MM.1S (cell line): ENCODE measurements around the gene COA3.
"Not testable (repeated sequence)": the region's sequence is repeated elsewhere in the genome, so short reads cannot be mapped to it uniquely, and the experiment has no call there.

Experiments
- DNase-seq: peaks from one replicate; pipeline ENCODE4 v3.0.0-alpha.2; 2015
- H2AFZ ChIP-seq: fragments of 300-600 bp; sonication (generic); 2 replicates; pipeline ENCODE4 v1.6.0; 2016; ENCODE audit warnings: antibody characterized with exemption, low read length
- H3F3A ChIP-seq: fragments of 300-600 bp; sonication (generic); 2 replicates; pipeline ENCODE4 v1.6.1; 2016; ENCODE audit warnings: mild to moderate bottlenecking, antibody characterized with exemption, low read length, moderate library complexity, mixed read lengths; ENCODE audit not compliant: insufficient read depth
- H3K27ac ChIP-seq: fragments of 300-600 bp; sonication (generic); 2 replicates; pipeline ENCODE4 v1.5.1; 2016; ENCODE audit warnings: mild to moderate bottlenecking, low read length
- H3K27me3 ChIP-seq: fragments of 300-600 bp; sonication (generic); replicated peaks from 2 replicates; pipeline ENCODE4 v1.6.0; 2016; ENCODE audit warnings: low read length; ENCODE audit not compliant: insufficient read depth
- H3K36me3 ChIP-seq: fragments of 300-600 bp; sonication (generic); replicated peaks from 2 replicates; pipeline ENCODE4 v1.6.1; 2016; ENCODE audit warnings: mild to moderate bottlenecking, low read length, mixed read lengths; ENCODE audit not compliant: insufficient read depth
- H3K4me1 ChIP-seq: fragments of 300-600 bp; sonication (generic); 2 replicates; pipeline ENCODE4 v1.6.1; 2016; ENCODE audit warnings: low read length, mixed read lengths
- H3K4me2 ChIP-seq: fragments of 300-600 bp; sonication (generic); 2 replicates; pipeline ENCODE4 v1.6.0; 2016; ENCODE audit warnings: low read depth, low read length
- H3K4me3 ChIP-seq: fragments of 300-600 bp; sonication (generic); 2 replicates; pipeline ENCODE4 v1.5.1; 2016; ENCODE audit warnings: low read length, mixed read lengths
- H3K79me2 ChIP-seq: fragments of 300-600 bp; sonication (generic); 2 replicates; pipeline ENCODE4 v1.6.1; 2016; ENCODE audit warnings: mixed run types, low read length, mixed read lengths
- H3K9ac ChIP-seq: fragments of 300-600 bp; sonication (generic); 2 replicates; pipeline ENCODE4 v1.6.1; 2016; ENCODE audit warnings: low read length, mixed read lengths
- H3K9me2 ChIP-seq: fragments of 300-600 bp; sonication (generic); replicated peaks from 2 replicates; pipeline ENCODE4 v1.6.1; 2016; ENCODE audit warnings: mild to moderate bottlenecking, low read length, mixed read lengths; ENCODE audit not compliant: insufficient read depth
- H3K9me3 ChIP-seq: fragments of 300-600 bp; sonication (generic); replicated peaks from 2 replicates; pipeline ENCODE4 v1.6.1; 2016; ENCODE audit warnings: mild to moderate bottlenecking, low read length, mixed read lengths; ENCODE audit not compliant: insufficient read depth
- H4K20me1 ChIP-seq: fragments of 300-600 bp; sonication (generic); 2 replicates; pipeline ENCODE4 v1.6.1; 2016; ENCODE audit warnings: mild to moderate bottlenecking, low read length, moderate library complexity, mixed read lengths; ENCODE audit not compliant: insufficient read depth
- EZH2 ChIP-seq: fragments of 300-600 bp; sonication (generic); optimal IDR thresholded peaks from 2 replicates; pipeline ENCODE3; 2017; ENCODE audit warnings: low read depth, mild to moderate bottlenecking, antibody characterized with exemption, low read length, mixed read lengths
- EZH2phosphoT487 ChIP-seq: fragments of 300-600 bp; sonication (generic); IDR thresholded peaks from 2 replicates; pipeline ENCODE4 v1.6.1; 2018; ENCODE audit warnings: antibody characterized with exemption, low read length
- TF ChIP-seq, protein P1 (sequence below): fragments of 300-600 bp; sonication (generic); IDR thresholded peaks from 2 replicates; pipeline ENCODE4 v1.5.1; 2016; ENCODE audit warnings: antibody characterized with exemption, low read length, mixed read lengths

COA3 gene

DNA sequence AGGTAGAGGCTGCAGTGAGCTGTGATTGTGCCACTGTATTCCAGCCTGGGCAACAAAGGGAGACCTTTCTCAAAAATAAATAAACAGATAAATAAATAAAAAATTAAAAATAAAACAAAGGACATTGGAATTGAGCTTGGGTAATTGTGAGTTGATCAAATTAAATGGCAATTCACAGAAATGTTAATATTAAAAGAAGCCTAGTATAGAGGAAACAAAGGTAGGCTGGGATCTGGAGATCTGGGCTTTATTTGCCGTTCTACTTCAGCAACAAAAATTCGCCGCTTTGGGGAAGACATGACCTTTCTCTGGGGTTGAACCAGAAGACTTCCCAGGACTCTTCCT, 25.6 kb downstream of the COA3 start:
- Histone ChIP-seq H4K20me1 (no peaks in the 10 kb centered on the region), H3K9me2 (no peaks in the 10 kb centered on the region), H3K79me2 (peaks cover 16% of the 10 kb centered on the region), H3K4me3 (peak overlapping the region; percentile 87), H3K36me3 (no peaks in the 10 kb centered on the region), H3F3A (no peaks in the 10 kb centered on the region), H3K27me3 (no peaks in the 10 kb centered on the region), H3K9ac (peak overlapping the region; percentile 86; the same call in 1 of the 2 replicates), H2AFZ (peak overlapping the region; percentile 99), H3K4me1 (peaks cover 21% of the 10 kb centered on the region), H3K27ac (no peak overlapping the region), H3K9me3 (no peaks in the 10 kb centered on the region), H3K4me2 (peak overlapping the region; percentile 88)
- TF ChIP-seq EZH2 (no peak), EZH2phosphoT487 (no peak)
- TF ChIP-seq, protein P1, sequence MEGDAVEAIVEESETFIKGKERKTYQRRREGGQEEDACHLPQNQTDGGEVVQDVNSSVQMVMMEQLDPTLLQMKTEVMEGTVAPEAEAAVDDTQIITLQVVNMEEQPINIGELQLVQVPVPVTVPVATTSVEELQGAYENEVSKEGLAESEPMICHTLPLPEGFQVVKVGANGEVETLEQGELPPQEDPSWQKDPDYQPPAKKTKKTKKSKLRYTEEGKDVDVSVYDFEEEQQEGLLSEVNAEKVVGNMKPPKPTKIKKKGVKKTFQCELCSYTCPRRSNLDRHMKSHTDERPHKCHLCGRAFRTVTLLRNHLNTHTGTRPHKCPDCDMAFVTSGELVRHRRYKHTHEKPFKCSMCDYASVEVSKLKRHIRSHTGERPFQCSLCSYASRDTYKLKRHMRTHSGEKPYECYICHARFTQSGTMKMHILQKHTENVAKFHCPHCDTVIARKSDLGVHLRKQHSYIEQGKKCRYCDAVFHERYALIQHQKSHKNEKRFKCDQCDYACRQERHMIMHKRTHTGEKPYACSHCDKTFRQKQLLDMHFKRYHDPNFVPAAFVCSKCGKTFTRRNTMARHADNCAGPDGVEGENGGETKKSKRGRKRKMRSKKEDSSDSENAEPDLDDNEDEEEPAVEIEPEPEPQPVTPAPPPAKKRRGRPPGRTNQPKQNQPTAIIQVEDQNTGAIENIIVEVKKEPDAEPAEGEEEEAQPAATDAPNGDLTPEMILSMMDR = no peak
- no peak for DNase-seq

DNA sequence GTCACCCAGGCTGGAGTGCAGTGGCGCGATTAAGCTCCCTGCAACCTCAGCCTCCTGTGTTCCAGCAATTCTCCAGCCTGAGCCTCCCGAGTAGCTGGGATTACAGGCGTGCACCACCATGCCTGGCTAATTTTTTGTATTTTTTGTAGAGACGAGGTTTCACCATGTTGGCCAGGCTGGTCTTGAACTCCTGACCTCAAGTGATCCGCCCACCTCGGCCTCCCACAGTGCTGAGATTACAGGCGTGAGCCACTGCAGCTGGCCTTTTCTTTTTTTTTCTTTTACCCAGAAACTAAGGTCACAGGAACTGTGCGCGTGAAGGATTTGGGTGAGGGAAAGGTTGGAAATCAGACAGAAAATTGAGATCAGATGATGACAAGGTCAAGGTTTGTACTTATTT, 28.5 kb downstream of the COA3 start:
- H3K27me3 ChIP-seq, H3K9me3 ChIP-seq, H3K27ac ChIP-seq, H3K36me3 ChIP-seq, H3K4me3 ChIP-seq, H3F3A ChIP-seq, H3K9ac ChIP-seq, DNase-seq, H4K20me1 ChIP-seq, H3K4me1 ChIP-seq, H2AFZ ChIP-seq, H3K9me2 ChIP-seq, H3K4me2 ChIP-seq: not testable (repeated sequence)
- peaks cover 16% of the 10 kb centered on the region for H3K79me2 ChIP-seq

DNA sequence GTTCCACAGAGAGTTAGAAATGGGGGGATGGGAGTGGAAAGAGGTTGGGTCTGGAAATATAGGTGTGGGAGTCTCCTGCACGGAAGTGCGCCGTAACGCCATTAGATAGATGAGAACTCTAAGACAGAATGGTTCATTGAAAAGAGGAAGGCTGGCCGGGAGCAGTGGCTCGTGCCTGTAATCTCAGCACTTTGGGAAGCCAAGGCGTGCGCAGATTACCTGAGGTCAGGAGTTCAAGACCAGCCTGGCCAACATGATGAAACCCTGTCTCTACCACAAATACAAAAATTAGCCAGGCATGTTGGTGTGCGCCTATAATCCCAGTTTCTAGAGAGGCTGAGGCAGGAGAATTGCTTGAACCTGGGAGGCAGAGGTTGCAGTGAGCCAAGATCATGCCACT, 30.5 kb downstream of the COA3 start:
- H3K9ac ChIP-seq, H2AFZ ChIP-seq, H3K4me2 ChIP-seq, H3K27me3 ChIP-seq, H3K4me1 ChIP-seq, H3K36me3 ChIP-seq, H3K4me3 ChIP-seq, H3K79me2 ChIP-seq, H4K20me1 ChIP-seq, DNase-seq, H3K27ac ChIP-seq, H3K9me2 ChIP-seq, H3F3A ChIP-seq, H3K9me3 ChIP-seq: not testable (repeated sequence)

DNA sequence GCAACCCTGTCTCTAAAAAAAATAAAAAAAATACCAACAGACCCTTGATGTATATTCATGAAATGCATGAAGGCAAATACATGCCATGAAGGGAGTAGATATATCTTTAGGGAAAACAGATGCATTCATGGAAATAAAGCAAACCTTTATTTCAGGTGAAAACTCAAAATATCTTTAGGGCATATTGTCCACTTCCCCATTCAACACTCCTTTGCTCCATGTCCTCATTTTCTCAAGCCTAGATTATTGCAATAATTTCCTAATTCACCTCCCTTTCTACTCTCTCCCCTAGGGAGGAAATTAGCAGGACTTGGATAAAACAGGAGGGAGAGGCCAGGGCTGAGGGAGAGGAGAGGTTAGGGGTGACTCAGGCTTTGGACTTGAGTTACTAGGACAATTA, 31.0 kb downstream of the COA3 start:
- H3K9ac ChIP-seq = no peak overlapping the region
- H2AFZ ChIP-seq = no peak overlapping the region
- H3K4me1 ChIP-seq = peaks cover 6% of the 10 kb centered on the region
- no peaks in the 10 kb centered on the region for H3F3A ChIP-seq
- no peaks in the 10 kb centered on the region for H3K9me3 ChIP-seq
- H4K20me1 ChIP-seq = no peaks in the 10 kb centered on the region
- TF ChIP-seq EZH2 (no peak), EZH2phosphoT487 (no peak)
- TF ChIP-seq, protein P1 = no peak
- H3K4me2 ChIP-seq = no peak overlapping the region
- no peak for DNase-seq
- H3K4me3 ChIP-seq = no peak overlapping the region
- no peaks in the 10 kb centered on the region for H3K36me3 ChIP-seq
- H3K9me2 ChIP-seq = no peaks in the 10 kb centered on the region
- no peaks in the 10 kb centered on the region for H3K79me2 ChIP-seq
- no peak overlapping the region for H3K27ac ChIP-seq
- 0 out of 2 replicates have a peak, but pooled peaks cover 5% of the 10 kb centered on the region for H3K27me3 ChIP-seq
